NOMO-1 (cell line): ENCODE results near the gene NOL7.

ENCODE experiments used
- DNase-seq, 2 experiments: peaks; one replicate each; lab custom pipeline; 2025; ENCODE audit not compliant: unreplicated experiment in 2 of 2; lab: John Stamatoyannopoulos, UW

NOL7 gene

DNA sequence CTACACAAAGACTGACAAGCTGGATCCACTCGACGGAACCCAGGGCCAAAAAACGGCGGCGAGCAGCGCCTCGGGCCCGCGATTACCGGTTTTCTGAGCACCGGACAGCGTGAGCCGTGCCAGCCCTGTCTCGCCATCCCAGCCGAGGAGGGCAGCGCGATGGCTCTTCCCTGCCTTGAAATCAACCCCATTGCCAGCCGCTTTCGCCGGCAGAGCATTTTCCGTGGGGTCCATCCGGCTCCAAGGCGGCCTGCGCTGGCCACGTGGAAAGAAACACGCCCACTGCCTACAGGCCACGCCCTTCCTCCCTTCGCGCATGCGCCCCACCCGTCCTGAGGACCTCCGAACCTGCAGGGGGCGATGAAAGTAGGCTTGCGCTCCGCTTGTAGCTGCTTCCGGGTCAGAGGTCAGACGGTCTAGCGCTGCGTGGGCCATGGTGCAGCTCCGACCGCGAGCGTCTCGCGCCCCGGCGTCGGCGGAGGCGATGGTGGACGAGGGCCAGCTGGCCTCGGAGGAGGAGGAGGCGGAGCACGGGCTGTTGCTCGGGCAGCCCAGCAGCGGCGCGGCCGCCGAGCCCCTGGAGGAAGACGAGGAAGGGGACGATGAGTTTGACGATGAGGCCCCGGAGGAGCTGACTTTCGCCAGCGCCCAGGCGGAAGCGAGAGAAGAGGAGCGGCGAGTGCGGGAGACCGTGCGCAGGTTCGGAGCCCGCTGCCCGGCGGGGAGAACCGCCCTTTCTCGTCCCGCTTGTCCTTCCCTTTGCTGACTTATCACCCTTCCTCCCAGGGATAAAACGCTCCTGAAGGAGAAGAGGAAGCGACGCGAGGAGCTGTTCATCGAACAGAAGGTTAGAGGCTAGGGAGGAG, at the start of gene NOL7:
TSS of gene NOL7 (plus strand) at position 410 of the 866 bp plus-strand sequence. CDS start at position 434, 24 bp downstream.
- DNase-seq: peak; percentile 92 to 94

DNA sequence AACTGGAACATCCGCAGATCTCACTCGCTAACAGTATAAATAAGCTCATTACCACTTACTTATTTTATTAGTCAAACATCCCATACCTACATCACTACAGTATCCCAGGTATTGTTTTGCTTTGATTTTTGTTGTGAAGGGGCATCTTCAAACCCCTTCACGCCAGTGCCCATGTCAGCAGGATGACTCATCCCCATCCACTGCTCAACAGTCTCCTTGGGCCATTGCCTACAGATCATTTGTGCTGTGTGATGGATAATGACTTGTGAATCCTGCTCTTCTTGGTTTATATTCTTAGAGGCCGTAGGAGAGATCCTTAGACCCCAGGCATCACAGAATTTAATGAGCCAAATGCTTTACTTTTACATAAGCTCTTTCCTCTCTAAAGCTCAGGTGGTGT, 49.2 kb upstream of the NOL7 start:
- no peak for DNase-seq

DNA sequence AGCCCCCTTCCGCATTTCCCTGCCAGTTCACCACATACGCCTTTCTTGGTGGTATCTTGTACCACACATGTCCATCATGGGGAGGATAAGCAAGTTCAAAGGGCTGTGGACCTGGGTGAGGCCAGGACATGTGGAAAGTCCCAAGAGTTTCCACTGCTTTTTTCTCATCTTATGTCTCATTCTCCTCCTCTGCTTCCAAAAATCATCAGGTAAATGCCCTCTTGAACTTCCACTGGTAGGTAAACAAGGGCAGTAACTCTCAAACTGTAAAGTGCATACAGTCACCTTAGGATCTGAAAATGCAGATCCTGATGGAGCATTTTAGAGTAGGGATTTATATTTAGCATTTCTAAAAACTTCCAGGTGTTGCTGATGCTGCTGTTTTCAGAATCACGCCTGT, 48.6 kb upstream of the NOL7 start:
- DNase-seq: no peak

DNA sequence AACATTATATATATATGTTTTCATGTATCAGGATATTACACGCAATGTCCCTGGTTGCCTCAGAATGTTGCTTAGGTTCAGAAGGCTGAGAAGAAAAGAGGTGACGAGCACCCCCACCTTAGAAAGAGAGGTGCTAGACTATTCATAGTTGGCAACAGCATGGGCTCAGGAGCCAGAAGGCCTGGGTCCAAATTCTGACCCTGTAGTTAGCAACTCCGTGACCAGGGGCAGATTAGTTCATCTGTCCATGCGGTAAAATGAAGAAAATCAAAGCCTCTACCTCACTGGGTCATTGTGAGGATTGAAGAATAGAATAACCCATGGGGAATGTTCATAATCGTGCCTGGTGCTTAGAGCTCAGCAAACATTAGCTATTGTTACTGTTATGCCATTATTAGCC, 46.2 kb upstream of the NOL7 start:
- no peak for DNase-seq

DNA sequence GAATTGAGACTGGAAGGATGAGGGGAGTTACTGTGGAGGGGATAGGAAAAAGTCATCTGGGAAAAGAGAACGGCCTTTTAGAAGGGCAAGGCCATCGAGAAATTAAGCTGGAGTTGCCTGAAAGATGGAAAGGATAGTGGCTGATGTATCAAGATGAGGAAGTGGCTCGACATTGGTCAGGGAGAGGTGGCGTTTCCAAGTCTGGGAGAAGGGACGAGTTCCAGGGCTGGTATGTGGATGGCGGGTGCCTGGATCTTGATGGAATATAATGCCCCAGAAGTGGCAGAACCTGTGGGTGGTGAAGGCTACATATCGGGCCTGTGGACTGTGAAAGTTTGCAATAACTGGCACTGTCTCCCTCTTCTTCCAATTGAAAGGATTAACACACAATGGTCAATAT, 42.9 kb upstream of the NOL7 start:
- no peak for DNase-seq

DNA sequence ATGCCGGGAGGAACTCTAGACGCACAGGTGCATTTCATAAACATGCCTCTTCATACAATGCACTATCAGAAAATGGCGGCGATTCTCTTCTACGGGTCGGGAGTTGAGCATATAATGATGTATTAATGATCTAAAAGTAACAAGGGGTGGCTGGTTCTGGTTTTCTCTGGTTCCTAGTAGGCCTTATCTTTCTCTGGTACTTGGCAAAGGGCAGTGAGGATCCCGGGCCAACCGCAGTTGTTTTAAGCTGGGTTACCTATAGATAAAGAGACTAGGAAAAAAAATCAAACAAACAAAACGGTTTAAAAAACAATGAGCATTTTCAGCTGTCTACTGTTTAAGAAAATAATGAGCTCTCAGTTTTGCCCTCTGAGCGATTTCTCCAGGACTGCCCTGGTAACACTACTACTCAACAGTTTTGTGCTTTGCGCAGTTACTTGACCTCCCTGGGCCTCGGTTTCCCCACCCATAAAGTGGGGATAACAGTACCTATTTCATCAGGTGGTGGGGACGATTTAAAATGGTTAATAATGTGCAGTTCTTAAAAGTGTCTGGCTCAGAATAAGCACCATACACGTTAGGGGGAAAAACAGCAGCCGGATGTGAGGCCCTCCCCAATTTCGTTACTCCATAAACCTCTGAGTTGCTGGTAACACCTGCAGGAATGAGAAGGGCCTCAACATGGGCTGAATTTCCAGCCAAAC, 42.0 kb upstream of the NOL7 start:
- no peak for DNase-seq

DNA sequence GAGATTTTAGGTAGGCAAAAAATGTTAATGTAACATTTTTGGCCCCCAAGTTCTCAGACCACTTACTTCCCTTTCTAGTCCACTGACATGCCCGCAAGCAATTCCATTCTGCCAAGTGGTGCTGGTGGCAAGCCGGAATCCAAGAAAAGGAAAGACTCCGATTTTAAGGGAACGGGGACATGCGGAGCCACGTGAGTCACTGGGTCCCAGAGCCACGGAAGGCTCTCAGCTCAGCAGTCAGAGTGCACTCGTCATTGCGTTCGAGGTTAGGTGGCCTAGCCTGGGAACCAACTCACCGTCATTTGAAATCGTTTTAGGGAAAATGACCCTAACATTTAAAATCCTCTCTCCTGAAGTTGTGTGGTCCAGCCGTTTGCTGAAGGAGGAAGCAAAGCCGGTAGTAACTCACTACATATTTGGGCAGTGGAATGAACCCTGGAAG, 41.4 kb upstream of the NOL7 start:
- peak in 1 of 2 experiments; percentile 26 for DNase-seq

DNA sequence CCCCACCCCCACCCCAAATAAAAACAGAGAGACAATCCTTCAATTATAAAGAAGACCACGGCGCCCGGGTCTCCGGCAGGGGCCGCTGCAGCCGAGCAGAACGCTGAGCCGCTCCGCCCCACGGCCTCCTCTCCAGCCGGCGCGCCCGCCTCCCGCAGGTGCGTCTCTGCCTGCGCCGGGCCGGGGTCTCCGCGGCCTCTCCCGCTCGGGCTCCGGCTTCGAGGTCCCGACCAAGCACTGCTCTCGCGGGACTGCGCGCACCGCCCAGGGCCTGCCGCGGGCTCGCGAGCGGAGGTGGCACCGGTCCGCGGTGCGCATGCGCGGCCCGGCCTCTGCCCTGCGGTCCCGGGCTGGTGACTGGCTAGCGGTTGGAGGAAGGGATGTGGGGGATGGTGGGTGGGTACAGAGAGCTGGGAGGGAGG, 41.0 kb upstream of the NOL7 start:
- peak; percentile 77 to 94 for DNase-seq

DNA sequence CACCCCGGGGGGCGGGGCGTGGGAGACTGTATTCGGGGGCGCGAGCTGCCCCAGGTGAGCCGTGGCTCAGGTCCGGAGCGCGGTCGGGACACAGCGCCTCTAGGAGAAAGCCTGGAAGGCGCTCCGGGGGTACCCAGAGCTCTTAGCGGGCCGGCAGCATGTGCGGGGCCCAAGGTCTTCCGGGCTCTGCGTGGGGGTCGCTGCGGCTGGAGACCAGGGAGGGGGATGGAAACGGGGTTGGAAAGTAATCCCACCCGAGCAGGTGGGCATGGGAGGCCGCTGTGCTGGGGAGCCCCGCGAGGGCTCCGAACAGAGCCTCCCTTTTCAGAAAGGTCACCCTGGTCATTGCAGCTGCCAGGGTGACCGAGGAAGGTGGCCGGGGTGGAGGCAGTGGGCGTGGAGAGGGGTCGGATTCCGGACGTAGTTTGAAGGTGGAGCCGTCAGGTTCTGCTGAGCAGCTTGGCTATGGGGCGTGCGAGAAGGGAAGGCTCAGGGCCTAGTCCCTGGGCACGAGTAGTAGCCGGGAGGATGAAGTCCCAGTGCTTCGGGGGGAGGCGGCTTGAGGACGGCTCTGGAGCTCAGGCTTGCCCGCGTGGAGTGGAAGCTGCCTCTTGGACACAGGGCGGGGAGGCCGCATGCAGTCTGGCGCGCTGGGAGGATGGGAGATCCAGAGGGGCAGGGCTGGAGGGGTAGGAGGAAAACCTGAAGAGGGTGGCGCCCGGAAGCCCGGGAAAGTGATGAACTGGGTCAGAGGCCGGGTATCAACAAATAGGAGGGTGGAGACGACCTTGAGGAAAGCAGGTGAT, 40.4 kb upstream of the NOL7 start, which contains the start of gene SIRT5:
TSS of gene SIRT5 (plus strand) at position 31 of the 806 bp plus-strand sequence. CDS start 9,510 bp downstream, outside the sequence.
- peak; percentile 89 to 90 for DNase-seq

DNA sequence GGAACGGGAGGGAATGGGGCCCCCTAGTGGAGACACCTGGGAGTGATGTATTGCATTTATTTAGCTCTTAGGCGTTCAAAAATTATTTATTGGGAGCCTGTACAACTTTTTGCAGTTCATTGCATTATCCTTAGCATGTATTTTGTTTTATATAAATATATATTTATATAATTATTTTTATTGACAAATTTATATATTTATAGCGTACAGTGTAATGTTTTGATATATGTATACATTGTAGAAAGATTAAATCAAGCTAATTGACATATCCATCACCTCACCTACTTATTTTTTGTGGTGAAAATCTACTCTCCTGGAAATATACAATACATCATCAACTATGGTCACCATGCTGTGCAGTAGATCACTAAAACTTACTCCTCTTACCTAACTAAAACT, 39.8 kb upstream of the NOL7 start:
- DNase-seq: no peak

DNA sequence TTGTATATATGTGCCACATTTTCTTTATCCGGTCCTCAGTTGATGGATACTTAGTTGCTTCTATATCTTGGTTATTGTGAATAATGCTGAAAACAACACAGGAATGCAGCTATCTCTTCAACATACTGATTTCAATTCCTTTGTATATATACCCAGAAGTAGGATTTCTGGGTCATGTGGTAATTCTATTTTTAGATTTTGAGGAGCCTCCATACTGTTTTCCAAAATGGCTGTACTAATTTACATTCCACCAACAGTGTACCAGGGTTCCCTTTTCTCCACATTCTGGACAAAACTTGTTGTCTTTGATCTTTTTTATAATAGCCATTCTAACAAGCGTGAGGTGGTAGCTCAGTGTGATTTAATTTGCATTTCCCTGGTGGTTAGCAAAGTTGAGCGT, 39.1 kb upstream of the NOL7 start:
- no peak for DNase-seq

DNA sequence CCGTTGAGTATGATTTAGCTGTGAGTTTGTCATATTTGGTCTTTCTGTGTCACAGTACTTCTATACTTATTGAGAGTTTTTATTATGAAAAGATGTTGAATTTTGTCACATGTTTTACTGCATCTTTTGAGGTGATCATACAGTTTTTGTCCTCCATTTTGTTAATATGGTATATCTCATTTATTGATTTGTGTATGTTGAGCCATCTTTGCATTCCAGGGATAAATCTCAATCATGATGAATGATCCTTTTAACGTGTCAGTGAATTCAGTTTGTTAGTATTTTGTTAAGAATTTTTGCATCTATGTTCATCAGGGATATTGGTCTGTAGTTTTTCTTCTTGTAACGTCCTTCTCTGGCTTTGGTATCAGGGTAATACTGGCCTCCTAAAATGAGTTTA, 37.2 kb upstream of the NOL7 start:
- DNase-seq: no peak

DNA sequence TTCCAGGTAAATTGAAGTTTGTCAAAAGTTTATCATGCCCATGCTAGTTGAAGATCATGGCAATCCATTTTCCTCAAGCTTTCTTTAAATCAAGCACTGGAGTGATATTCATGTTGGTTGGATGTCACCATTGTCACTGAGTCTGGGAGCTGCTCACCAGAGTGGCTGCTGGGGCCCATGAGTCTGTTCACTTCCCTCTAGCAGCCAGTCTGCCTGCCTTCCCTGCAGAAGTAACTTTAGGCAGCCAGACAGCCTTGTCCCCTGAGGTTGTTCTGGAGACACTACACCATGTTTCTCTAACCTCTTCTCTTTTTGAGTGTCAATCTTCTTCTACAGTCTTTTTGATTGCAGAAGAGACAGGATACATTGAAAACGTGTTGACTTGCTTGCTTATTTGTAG, 35.2 kb upstream of the NOL7 start:
- DNase-seq: no peak

DNA sequence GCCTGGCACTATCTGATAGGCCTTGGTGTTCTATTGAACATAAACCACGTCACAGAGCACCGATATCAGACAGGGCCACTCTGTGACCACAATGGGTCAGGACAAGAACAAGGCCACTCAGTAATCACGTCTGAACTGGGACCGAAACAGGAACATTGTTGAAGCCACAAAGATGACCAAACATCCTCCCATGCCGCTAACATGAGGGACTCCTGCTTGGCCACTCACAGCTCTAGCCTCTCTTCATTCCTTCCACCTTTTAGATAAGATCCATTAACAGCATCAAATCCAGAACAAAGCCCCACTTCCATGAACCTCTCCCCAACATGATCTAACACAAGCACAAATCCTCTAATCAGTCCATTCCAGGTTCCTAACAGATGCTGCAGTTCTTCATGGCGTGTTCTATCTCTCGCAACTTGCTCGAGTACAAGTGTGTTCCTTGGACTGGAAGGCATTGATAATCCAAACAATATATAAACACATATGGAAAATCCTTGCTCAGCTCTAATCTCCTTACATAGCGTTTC, 33.4 kb upstream of the NOL7 start:
- DNase-seq: no peak

DNA sequence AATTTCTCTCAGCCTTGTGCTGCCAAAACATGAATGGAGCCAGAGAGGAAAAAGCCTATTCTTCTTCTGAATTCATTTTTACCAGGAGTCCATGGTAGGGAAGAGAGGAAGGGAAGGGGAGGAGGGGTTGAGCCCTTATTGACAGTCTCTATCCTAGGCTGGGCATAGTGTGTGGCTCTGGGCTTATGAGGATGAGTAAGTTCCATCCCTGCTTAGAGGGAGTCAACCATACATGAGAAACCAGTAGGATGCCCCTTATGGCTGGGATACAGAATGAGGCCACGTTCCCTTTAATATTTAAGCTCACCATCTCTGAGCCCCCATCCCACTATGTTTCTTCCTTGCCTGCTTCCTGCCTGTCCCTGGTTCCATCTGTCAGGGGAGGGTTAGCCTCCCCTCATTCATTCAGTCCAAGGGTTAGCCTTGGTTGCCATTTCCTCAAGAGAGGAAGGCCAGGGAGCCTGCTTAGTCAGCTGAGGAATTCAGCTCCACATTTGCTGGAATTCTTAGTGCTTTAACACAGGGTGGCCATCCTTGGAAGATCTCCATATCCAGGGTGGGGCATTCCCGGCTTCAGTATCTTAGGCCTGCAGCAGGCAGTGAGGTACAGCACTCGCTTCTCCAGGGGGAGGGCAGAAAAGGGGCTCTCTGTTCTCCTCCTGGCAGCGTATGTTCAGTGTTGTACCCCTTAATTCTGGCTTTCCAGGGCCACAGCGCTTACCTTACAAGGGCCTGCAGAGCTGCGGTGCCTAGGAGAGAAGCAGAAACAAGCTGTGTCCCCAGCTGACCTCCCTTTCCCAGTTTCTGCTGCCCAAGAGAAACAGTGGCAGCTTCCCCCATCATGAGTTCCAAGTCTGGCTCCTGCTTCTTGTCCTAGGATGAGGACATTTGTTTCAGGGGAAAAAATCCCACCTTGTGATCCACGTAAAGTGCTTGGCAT, 28.3 kb upstream of the NOL7 start:
- DNase-seq: no peak

DNA sequence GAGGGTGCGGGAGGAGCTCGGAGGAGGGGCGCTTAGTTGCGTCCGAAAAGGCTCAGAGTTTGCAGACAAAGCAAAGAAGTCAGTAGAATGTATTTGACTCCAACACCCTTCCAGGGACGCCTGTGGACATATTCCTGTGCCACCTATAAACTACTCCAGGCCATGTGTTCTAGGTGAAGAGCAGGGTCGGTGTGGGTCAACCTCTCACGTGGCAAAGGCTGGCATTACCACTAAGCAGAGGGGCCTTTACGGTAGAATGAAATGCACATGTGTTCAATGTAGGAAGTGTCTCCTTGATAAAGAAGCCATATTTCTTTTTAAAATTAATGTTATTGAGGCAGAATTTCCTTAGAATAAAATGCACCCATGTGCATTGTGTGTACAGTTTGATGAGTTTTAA, 25.3 kb upstream of the NOL7 start:
- DNase-seq: no peak

DNA sequence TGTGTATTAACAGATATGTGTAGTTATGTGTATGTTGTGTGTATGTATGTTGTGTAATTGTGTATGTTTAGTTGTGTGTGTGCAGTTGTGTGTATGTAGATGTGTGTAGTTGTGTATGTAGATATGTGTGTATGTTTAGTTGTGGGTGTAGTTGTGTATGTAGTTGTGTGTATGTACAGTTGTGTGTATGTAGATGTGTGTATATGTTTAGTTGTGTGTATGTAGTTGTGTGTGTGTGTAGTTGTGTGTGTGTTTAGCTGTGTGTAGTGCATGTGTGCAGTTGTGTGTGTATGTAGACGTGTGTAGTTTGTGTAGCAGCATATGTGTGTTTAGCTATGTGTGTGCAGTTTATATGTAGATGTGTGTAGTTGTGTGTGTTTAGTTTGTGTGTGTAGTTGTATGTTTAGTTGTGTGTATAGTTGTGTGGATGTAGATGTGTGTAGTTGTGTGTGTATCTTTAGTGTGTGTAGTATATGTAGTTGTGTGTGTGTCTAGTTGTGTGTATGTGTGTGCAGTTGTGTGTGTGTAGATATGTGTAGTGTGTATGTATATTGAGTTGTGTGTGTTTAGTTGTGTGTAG, 24.5 kb upstream of the NOL7 start:
- no peak for DNase-seq

DNA sequence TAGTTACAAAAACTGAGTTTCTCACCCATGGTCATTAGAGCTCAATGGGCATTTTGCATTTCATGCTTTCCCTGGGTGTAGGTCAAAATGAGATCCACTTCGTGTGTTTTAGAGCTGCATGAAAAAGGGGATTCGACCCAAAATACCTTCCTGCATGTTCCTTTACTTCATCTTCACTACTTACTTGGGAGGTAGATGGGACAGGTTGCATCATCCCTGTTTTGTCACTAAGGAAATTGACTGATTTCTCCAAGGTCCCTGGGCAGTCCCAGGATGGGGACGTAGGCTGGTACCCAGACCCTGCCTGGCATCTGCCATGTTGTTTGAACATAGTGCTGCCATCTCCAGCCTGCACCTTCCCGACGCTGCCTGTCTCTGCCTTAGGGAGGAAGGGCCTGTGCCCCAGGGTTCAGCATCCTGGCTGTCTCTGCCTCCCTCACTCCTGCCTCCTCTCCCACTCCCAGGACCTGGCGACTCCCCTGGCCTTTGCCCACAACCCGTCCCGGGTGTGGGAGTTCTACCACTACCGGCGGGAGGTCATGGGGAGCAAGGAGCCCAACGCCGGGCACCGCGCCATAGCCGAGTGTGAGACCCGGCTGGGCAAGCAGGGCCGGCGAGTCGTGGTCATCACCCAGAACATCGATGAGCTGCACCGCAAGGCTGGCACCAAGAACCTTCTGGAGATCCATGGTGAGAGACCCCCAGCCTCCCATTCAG, 23.8 kb upstream of the NOL7 start:
- DNase-seq: no peak

DNA sequence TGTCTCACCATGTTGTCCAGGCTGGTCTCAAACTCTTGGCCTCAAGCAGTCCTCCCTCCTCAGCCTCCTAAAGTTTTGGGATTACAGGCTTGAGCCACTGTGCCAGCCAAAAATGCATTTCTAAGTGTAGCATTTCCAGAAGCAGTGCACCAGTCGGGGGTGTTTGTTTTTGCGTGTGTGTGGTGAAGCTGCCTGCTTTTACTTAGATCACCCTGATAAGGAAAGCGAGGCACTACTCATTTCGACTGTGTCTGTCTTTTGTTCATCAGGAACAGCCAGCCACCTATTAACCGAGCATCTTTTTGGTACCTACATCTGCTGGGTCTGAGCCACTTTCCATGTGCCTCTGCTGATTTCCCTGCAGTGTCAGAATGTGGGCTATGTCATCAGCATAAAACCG, 22.0 kb upstream of the NOL7 start:
- DNase-seq: no peak
